K562 (cell line): ENCODE measurements around the gene TP53I13. TPM values are rescaled to one million over a fixed set of nuclear protein-coding genes. Genes with fewer than 3 reads are reported as not detected.
A peak's percentile ranks its signal among the peaks of the same experiment; 100 is the strongest.

Source experiments
- ATAC-seq: fragments of 200-7000 bp; cut with Tn5 transposase; 3 replicates; pipeline ENCODE4 v1.9.1; 2020; ENCODE audit warnings: moderate library complexity
- BruUV-seq: library from RNA; stranded (reverse); fragments of 400-500 nt; replicated peaks from 2 replicates; lab custom pipeline; 2021; lab: Mats Ljungman, UMichigan
- CTCF ChIA-PET: fragments of 300-600 bp; formaldehyde crosslinking; extraction: SDS; loops from one replicate; lab custom pipeline; 2021; ENCODE audit warnings: low intra/inter-chr PET ratio; lab: Yijun Ruan, JAX
- POLR2A ChIA-PET: fragments of 300-600, 350-650 bp; sonication (Branson Sonifier 250); formaldehyde crosslinking; extraction: SDS; loops from one replicate; lab custom pipeline; 2021; ENCODE audit warnings: antibody characterized with exemption, inconsistent platforms; lab: Yijun Ruan, JAX
- DNase-seq, 4 experiments: peaks; one replicate each; pipeline versions ENCODE4 v3.0.0 to v3.0.0-alpha.2; 2011 to 2018; ENCODE audit warnings: low spot score in 3 of 4, mixed read lengths in 3 of 4; ENCODE audit errors: extremely low read depth in 1 of 4
- FAIRE-seq: peaks from 2 replicates; lab custom pipeline; 2011; peaks lifted over from hg19 to GRCh38; lab: Jason Lieb, UNC
- H2AFZ ChIP-seq: 2 replicates; pipeline ENCODE4 v1.6.0; 2011; ENCODE audit warnings: low read depth, low read length, control low read depth, inconsistent platforms
- H3K27ac ChIP-seq: fragments of 200-600 bp; 3 replicates; pipeline ENCODE4 v1.8.0; 2011; ENCODE audit warnings: low read depth, mild to moderate bottlenecking, control low read depth, inconsistent platforms, low read length, moderate library complexity, mixed read lengths; ENCODE audit errors: extremely low read depth
- H3K27me3 ChIP-seq, 2 experiments: fragments of 300-600 bp in 1 of 2; 2 replicates in 1 of 2; 3 replicates in 1 of 2; pipeline versions ENCODE4 v1.6.0 to v1.8.0; 2011; ENCODE audit warnings: inconsistent platforms in 2 of 2, low read length in 2 of 2, mild to moderate bottlenecking in 1 of 2, mixed read lengths in 1 of 2, moderate library complexity in 1 of 2; ENCODE audit not compliant: control insufficient read depth in 2 of 2, insufficient read depth in 2 of 2
- H3K36me3 ChIP-seq: fragments of 300-600 bp; 3 replicates; pipeline ENCODE4 v1.8.0; 2011; ENCODE audit warnings: mild to moderate bottlenecking, low read length, inconsistent platforms; ENCODE audit not compliant: control insufficient read depth, insufficient read depth
- H3K4me1 ChIP-seq, 2 experiments: fragments of 200-600 bp in 1 of 2; replicated peaks in 1 of 2; 2 replicates in 1 of 2; 3 replicates in 1 of 2; pipeline versions ENCODE4 v1.5.1 to v1.8.0; 2011; ENCODE audit warnings: inconsistent platforms in 2 of 2, low read length in 2 of 2, mild to moderate bottlenecking in 1 of 2, mixed read lengths in 1 of 2, moderate library complexity in 1 of 2; ENCODE audit not compliant: control insufficient read depth in 2 of 2, insufficient read depth in 2 of 2
- H3K4me2 ChIP-seq: 2 replicates; pipeline ENCODE4 v1.6.1; 2011; ENCODE audit warnings: low read length, control low read depth, inconsistent platforms, mixed read lengths; ENCODE audit not compliant: insufficient read depth
- H3K4me3 ChIP-seq: fragments of 200-600 bp; sonication (generic), shearing (Covaris generic); 2 replicates; pipeline ENCODE4 v1.5.1; 2016; ENCODE audit warnings: control low read depth, inconsistent platforms
- H3K79me2 ChIP-seq: fragments of 200-600 bp; 3 replicates; pipeline ENCODE4 v1.8.0; 2011; ENCODE audit warnings: low read length, inconsistent platforms; ENCODE audit not compliant: control insufficient read depth, insufficient read depth
- H3K9ac ChIP-seq, 2 experiments: 2 replicates each; pipeline versions ENCODE4 v1.6.0 to v1.6.1; 2011; ENCODE audit warnings: low read depth in 2 of 2, low read length in 2 of 2, control low read depth in 1 of 2, inconsistent platforms in 1 of 2, mild to moderate bottlenecking in 1 of 2, mixed read lengths in 1 of 2; ENCODE audit not compliant: insufficient read depth in 1 of 2
- H3K9me1 ChIP-seq: one replicate; pipeline ENCODE4 v1.6.0; 2011; ENCODE audit warnings: inconsistent platforms, mild to moderate bottlenecking, low read length, moderate library complexity; ENCODE audit not compliant: control insufficient read depth, insufficient read depth
- H3K9me3 ChIP-seq: replicated peaks from 2 replicates; pipeline ENCODE4 v1.5.1; 2011; ENCODE audit warnings: low read depth, low read length, inconsistent platforms; ENCODE audit not compliant: control insufficient read depth, insufficient read depth
- H4K20me1 ChIP-seq: replicated peaks from 2 replicates; pipeline ENCODE4 v1.6.1; 2011; ENCODE audit warnings: low read length, inconsistent platforms, mixed read lengths; ENCODE audit not compliant: control insufficient read depth, insufficient read depth
- E2F3 ChIP-seq: fragments of 250-450 bp; sonication (Bioruptor Pico); IDR thresholded peaks from 2 replicates; pipeline ENCODE4 v1.4.0; 2020; ENCODE audit warnings: mild to moderate bottlenecking
- ERF ChIP-seq: fragments of 450-650 bp; formaldehyde crosslinking; IDR thresholded peaks from 2 replicates; pipeline ENCODE4 v1.4.0; 2020; ENCODE audit warnings: mild to moderate bottlenecking, mixed read lengths
- GTF3C2 ChIP-seq: IDR thresholded peaks from 3 replicates; pipeline ENCODE4 v1.6.1; 2011; ENCODE audit warnings: borderline replicate concordance, mild to moderate bottlenecking, moderate library complexity; ENCODE audit not compliant: insufficient read length; ENCODE audit errors: extremely low read depth
- KLF13 ChIP-seq: fragments of 450-650 bp; IDR thresholded peaks from 2 replicates; pipeline ENCODE4 v1.6.1; 2016; ENCODE audit warnings: missing genetic modification characterization, low read depth, mild to moderate bottlenecking, missing compliant biosample characterization, moderate library complexity, borderline replicate concordance
- NKRF ChIP-seq: fragments of 450-650 bp; IDR thresholded peaks from 2 replicates; pipeline ENCODE4 v1.6.1; 2016; ENCODE audit warnings: borderline replicate concordance
- NR1H2 ChIP-seq: sonication (generic); formaldehyde crosslinking; IDR thresholded peaks from 2 replicates; pipeline ENCODE4 v1.4.0; 2020; ENCODE audit warnings: mild to moderate bottlenecking, missing genetic modification reagents
- PCBP2 ChIP-seq: fragments of 200-400 bp; formaldehyde crosslinking; IDR thresholded peaks from 2 replicates; pipeline ENCODE4 v1.6.1; 2018; ENCODE audit warnings: low read length, low read depth, mild to moderate bottlenecking, moderate library complexity; ENCODE audit not compliant: poor library complexity, severe bottlenecking
- POLR2A ChIP-seq: fragments of 450-650 bp; conservative IDR thresholded peaks from 2 replicates; pipeline ENCODE4 v1.6.1; 2016
- RFX7 ChIP-seq: fragments of 250-450 bp; sonication (Bioruptor Pico); IDR thresholded peaks from 2 replicates; pipeline ENCODE4 v1.5.1; 2021; ENCODE audit warnings: mild to moderate bottlenecking
- TCFL5 ChIP-seq: fragments of 250-450 bp; sonication (Bioruptor Pico); conservative IDR thresholded peaks from 2 replicates; pipeline ENCODE4 v1.6.1; 2021; ENCODE audit warnings: mild to moderate bottlenecking, moderate library complexity, matching md5 sums
- ZFPM2 ChIP-seq: fragments of 250-450 bp; sonication (Bioruptor Pico); IDR thresholded peaks from 2 replicates; pipeline ENCODE4 v1.5.1; 2022; ENCODE audit warnings: mild to moderate bottlenecking
- ZNF57 ChIP-seq: fragments of 450-650 bp; formaldehyde crosslinking; IDR thresholded peaks from 2 replicates; pipeline ENCODE4 v1.4.0; 2020; ENCODE audit warnings: mild to moderate bottlenecking, moderate library complexity
- WGBS: fragments of 100-300 bp; shearing (Covaris generic); methylation state at CpG from one replicate; pipeline ENCODE4 v1.1.6; 2016; ENCODE audit warnings: low coverage, mixed read lengths; ENCODE audit not compliant: insufficient coverage; ENCODE audit errors: missing lambda C conversion rate; 5-methylcytosine and 5-hydroxymethylcytosine counted together
- in situ Hi-C: fragments of 300-500 bp; cut with MboI; formaldehyde crosslinking; loops from 4 replicates; pipeline ENCODE4 v1.15.0; 2018; ENCODE audit warnings: inconsistent platforms, mixed read lengths
- intact Hi-C: fragments of 100-400 bp; cut with micrococcal nuclease; formaldehyde crosslinking; loops from 2 replicates; pipeline ENCODE4 v1.14.2; 2022
- polyA plus RNA-seq, 8 experiments: library from polyadenylated mRNA; depleted of rRNA in 4 of 8; stranded (reverse) in 5 of 8; unstranded in 3 of 8; fragments of >200 nt; fragmentation: Nextera tagmentation in 2 of 8; fragmentation: Illumina TruSeq in 1 of 8; extraction: Ambion mirVana in 2 of 8; extraction: Trizol in 1 of 8; gene quantifications; 2 replicates each; pipeline versions ENCODE4 v1.2.1 to v1.2.3, GENCODE V29; 2011 to 2014; ENCODE audit warnings: inconsistent platforms in 1 of 8, missing spikeins in 1 of 8
- total RNA-seq, 7 experiments: library from RNA; depleted of rRNA in 6 of 7; stranded (reverse); fragments of >200 nt in 6 of 7; fragmentation: Illumina TruSeq in 2 of 7; extraction: Trizol in 2 of 7; gene quantifications; 2 replicates each; pipeline versions ENCODE4 v1.2.1 to v1.2.3, GENCODE V29; 2011 to 2021; ENCODE audit warnings: low replicate concordance in 1 of 7
- TF ChIP-seq, protein P1 (sequence below): fragments of 450-650 bp; formaldehyde crosslinking; IDR thresholded peaks from 2 replicates; pipeline ENCODE4 v1.4.0; 2022; ENCODE audit warnings: missing genetic modification characterization

The TP53I13 gene
- total and polyA plus RNA-seq, 9 of the 15 experiments (the other 6 are each of a cell fraction or from before 2014, with no cell fraction given) = 0.08 to 28.3 (median 9.1) TPM

- TF ChIP-seq, protein P1, sequence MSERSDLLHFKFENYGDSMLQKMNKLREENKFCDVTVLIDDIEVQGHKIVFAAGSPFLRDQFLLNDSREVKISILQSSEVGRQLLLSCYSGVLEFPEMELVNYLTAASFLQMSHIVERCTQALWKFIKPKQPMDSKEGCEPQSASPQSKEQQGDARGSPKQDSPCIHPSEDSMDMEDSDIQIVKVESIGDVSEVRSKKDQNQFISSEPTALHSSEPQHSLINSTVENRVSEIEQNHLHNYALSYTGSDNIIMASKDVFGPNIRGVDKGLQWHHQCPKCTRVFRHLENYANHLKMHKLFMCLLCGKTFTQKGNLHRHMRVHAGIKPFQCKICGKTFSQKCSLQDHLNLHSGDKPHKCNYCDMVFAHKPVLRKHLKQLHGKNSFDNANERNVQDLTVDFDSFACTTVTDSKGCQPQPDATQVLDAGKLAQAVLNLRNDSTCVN (CRISPR knock-in tag) = no peak
- TF ChIP-seq ZFPM2 (no peak), E2F3 (CRISPR knock-in tag) (no peak), RFX7 (CRISPR knock-in tag) (no peak), TCFL5 (CRISPR knock-in tag) (no peak)
- TF ChIP-seq, all 486 proteins: peak for 0
Observed at GRCh38 chr17:29577001-29577370, 8.5 kb downstream of the TP53I13 start (continued).

- Histone ChIP-seq H3K27me3 (no peaks in the 10 kb centered on the region), H3K9me1 (no peaks in the 10 kb centered on the region), H3K4me3 (no peak overlapping the region), H3K4me1 (peaks cover 0 to 53% of the 10 kb centered on the region in 2 experiments; a peak in 2 of 5 replicates), H3K27ac (no peak overlapping the region), H3K9ac (peak overlapping the region in 1 of 2 experiments; percentile 40; a peak in 1 of 4 replicates), H3K9me3 (no peaks in the 10 kb centered on the region), H4K20me1 (no peaks in the 10 kb centered on the region), H3K4me2 (no peak overlapping the region), H3K79me2 (no peaks in the 10 kb centered on the region), H3K36me3 (peaks cover 72% of the 10 kb centered on the region; the same call in 2 of the 3 replicates), H2AFZ (no peak overlapping the region)
- no peak for ATAC-seq
- no peak for FAIRE-seq
- intact Hi-C loops (no loop called here), in situ Hi-C loops (no loop called here)
- POLR2A ChIA-PET = interaction anchor here (1.0 to 3.6 kb wide), 2 partner anchors 9 to 17 kb away, joined by 5 to 25 read pairs; no protein-coding TSS in a partner anchor
- CTCF ChIA-PET = no interaction called here
- WGBS = 88% methylated on average over 18 of the region's 22 CpGs
- DNase-seq = no peak
- no TSS peak for BruUV-seq
- TF ChIP-seq GTF3C2 = no peak
- TF ChIP-seq ZNF57 = no peak
- TF ChIP-seq KLF13 (tag) = no peak
- TF ChIP-seq NKRF = no peak
- no peak for TF ChIP-seq ERF (CRISPR knock-in tag)
- TF ChIP-seq POLR2A = no peak
- TF ChIP-seq NR1H2 = no peak
- no peak for TF ChIP-seq PCBP2
Observed at GRCh38 chr17:29577385-29578211, 9.1 kb downstream of the TP53I13 start.
